ENCODE data around the gene GAS5.

The GAS5 gene

DNA sequence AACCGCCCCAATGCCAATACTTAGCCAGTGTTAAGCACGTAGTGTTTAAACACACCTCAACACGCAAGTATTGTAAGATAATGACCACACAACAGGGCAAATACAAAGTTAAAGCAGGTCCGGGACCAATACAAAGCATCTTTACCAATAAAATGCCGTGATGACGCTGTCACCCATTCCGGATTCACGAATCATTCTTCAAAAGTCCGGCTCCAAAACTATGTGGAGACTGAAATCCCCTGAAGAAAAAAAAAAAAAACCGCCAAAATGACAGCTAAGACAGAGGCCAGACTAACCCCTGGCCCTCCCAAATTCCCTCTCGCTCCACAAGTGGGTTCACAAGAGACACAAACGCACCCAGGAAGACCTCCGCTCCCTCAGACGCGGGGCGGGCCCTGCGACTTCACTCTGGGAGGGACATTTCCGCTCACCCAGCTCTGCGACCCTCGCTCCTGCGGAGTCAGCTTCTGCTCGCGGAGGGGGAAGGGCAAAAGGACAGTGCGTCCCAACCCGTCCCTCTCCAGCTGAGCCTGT is 43.9 kb downstream of the GAS5 start:
- DNase-seq: no peak

DNA sequence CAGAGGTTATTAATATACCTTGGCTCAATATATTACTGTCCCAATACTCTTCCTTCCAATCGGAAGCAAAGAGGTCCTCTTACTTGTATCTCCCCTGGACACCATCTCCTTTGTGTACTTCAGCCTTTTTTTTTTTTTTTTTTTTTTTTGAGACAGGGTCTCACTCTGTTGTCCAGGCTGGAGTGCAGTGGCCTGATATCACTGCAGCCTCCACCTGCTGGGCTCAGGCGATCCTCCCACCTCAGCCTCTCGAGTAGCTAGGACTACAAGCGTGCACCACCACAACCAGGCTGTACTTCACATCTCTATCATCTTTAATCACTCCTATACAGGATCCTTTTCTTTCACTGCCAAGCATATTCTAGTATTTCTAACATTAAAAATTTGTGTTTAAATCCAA is 46.1 kb downstream of the GAS5 start:
- DNase-seq: no peak

GRCh38 chr1:173818459-173818858 is 49.3 kb downstream of the GAS5 start:
- no peak for DNase-seq
